Measurements from ENCODE around the gene TPM1.

DNA sequence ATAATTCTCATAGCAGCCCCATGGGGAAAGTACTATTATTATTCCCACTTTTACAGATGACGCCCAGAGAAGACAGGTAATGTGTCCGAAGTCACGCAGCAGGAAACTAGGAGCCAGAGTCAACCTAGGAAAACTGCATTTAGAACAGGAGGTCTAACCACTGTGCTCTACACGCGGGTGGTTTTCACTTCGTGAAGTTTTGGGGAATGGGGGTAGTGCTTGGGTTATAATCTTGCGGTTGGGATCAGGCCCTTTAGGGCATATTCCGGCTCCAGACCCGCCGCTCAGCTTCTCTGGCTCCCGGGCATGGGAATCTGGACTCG, 5.2 kb downstream of the TPM1 start:
- TF ChIP-seq POLR2A (IDR thresholded peaks at IDR 0.05) (no peak), CTCF (IDR thresholded peaks at IDR 0.05 in 4 of 5, conservative IDR thresholded peaks at IDR 0.05 in 1 of 5) (no peak)

Data from gastrocnemius medialis (tissue), 4 donors.